Stimulated activated CD4-positive, alpha-beta T cell treated with anti-CD3 and anti-CD28 coated beads, Interleukin-12 subunit alpha, Interleukin-12 subunit beta, amount 100 ng/mL, for 48 hours (primary cell): ENCODE measurements around the gene MAP2.

Experiments
- DNase-seq, 3 donors: peaks; one replicate each; pipeline ENCODE4 v3.0.0-alpha.2; 2020; ENCODE audit warnings: low read depth in 2 of 3, low spot score in 1 of 3

Gene MAP2

GRCh38 chr2:209423562-209424198, at the start of gene MAP2:
Gene MAP2 (plus strand): TSS chr2:209424047. CDS start chr2:209653171, 229,124 bp downstream.
- peak; percentile 46 to 55 (median 51) for DNase-seq

GRCh38 chr2:209376686-209377085, 47.2 kb upstream of the MAP2 start:
- DNase-seq: no peak

- DNase-seq: no peak
Measured at GRCh38 chr2:209380293-209380692, 43.6 kb upstream of the MAP2 start.

- DNase-seq: no peak
Measured at GRCh38 chr2:209381091-209381490, 42.8 kb upstream of the MAP2 start.

GRCh38 chr2:209382775-209383174, 41.1 kb upstream of the MAP2 start:
- no peak for DNase-seq

GRCh38 chr2:209383212-209383611, 40.6 kb upstream of the MAP2 start:
- no peak for DNase-seq

- no peak for DNase-seq
Measured at GRCh38 chr2:209387389-209387788, 36.5 kb upstream of the MAP2 start.

GRCh38 chr2:209388446-209389037, 35.3 kb upstream of the MAP2 start:
- DNase-seq: no peak

- DNase-seq: no peak
Measured at GRCh38 chr2:209389171-209389618, 34.7 kb upstream of the MAP2 start.

- DNase-seq: no peak
Measured at GRCh38 chr2:209390839-209391238, 33.0 kb upstream of the MAP2 start.

- DNase-seq: no peak
Measured at GRCh38 chr2:209391776-209392401, 32.0 kb upstream of the MAP2 start.

GRCh38 chr2:209395229-209395628, 28.6 kb upstream of the MAP2 start:
- no peak for DNase-seq

- DNase-seq: no peak
Measured at GRCh38 chr2:209395652-209396051, 28.2 kb upstream of the MAP2 start.

GRCh38 chr2:209398463-209398862, 25.4 kb upstream of the MAP2 start:
- no peak for DNase-seq

- no peak for DNase-seq
Measured at GRCh38 chr2:209401788-209402187, 22.1 kb upstream of the MAP2 start.

GRCh38 chr2:209411296-209411695, 12.6 kb upstream of the MAP2 start:
- DNase-seq: no peak

GRCh38 chr2:209411718-209412117, 12.1 kb upstream of the MAP2 start:
- no peak for DNase-seq

GRCh38 chr2:209413311-209414014, 10.4 kb upstream of the MAP2 start:
- no peak for DNase-seq

GRCh38 chr2:209416913-209417312, 6.9 kb upstream of the MAP2 start:
- no peak for DNase-seq

- no peak for DNase-seq
Measured at GRCh38 chr2:209422191-209422754, 1.6 kb upstream of the MAP2 start.

GRCh38 chr2:209424199-209424701, 403 bp downstream of the MAP2 start:
- DNase-seq: no peak
